ENCODE measurements around the gene TMEM18.

Gene TMEM18

GRCh38 chr2:694174-694573 lies 17.0 kb upstream of the TMEM18 start:
- TF ChIP-seq YY1 (IDR thresholded peaks at IDR 0.05; ENCODE audit: low read depth) = no peak
- no peak for TF ChIP-seq USF1 (IDR thresholded peaks at IDR 0.05)
- no peak for TF ChIP-seq ZBTB7A (IDR thresholded peaks at IDR 0.05; ENCODE audit: low read depth)
- no peak for TF ChIP-seq MAX (IDR thresholded peaks at IDR 0.05)
- TF ChIP-seq EP300 (IDR thresholded peaks at IDR 0.05; ENCODE audit: borderline replicate concordance) = no peak
- TF ChIP-seq TEAD4 (IDR thresholded peaks at IDR 0.05) = no peak
- TF ChIP-seq TAF1 (IDR thresholded peaks at IDR 0.05; ENCODE audit: low read depth) = no peak
- TF ChIP-seq TCF12 (IDR thresholded peaks at IDR 0.05; ENCODE audit: low read depth) = no peak
- no peak for TF ChIP-seq CEBPB (IDR thresholded peaks at IDR 0.05)
- no peak for TF ChIP-seq CREB1 (IDR thresholded peaks at IDR 0.05; ENCODE audit: low read depth)
- TF ChIP-seq, protein P1, sequence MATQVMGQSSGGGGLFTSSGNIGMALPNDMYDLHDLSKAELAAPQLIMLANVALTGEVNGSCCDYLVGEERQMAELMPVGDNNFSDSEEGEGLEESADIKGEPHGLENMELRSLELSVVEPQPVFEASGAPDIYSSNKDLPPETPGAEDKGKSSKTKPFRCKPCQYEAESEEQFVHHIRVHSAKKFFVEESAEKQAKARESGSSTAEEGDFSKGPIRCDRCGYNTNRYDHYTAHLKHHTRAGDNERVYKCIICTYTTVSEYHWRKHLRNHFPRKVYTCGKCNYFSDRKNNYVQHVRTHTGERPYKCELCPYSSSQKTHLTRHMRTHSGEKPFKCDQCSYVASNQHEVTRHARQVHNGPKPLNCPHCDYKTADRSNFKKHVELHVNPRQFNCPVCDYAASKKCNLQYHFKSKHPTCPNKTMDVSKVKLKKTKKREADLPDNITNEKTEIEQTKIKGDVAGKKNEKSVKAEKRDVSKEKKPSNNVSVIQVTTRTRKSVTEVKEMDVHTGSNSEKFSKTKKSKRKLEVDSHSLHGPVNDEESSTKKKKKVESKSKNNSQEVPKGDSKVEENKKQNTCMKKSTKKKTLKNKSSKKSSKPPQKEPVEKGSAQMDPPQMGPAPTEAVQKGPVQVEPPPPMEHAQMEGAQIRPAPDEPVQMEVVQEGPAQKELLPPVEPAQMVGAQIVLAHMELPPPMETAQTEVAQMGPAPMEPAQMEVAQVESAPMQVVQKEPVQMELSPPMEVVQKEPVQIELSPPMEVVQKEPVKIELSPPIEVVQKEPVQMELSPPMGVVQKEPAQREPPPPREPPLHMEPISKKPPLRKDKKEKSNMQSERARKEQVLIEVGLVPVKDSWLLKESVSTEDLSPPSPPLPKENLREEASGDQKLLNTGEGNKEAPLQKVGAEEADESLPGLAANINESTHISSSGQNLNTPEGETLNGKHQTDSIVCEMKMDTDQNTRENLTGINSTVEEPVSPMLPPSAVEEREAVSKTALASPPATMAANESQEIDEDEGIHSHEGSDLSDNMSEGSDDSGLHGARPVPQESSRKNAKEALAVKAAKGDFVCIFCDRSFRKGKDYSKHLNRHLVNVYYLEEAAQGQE (IDR thresholded peaks at IDR 0.05; ENCODE audit: low read depth) = no peak
- TF ChIP-seq RAD21 (IDR thresholded peaks at IDR 0.05; ENCODE audit: low read depth) = no peak
- TF ChIP-seq FOXM1 (IDR thresholded peaks at IDR 0.05; ENCODE audit: borderline replicate concordance, low read depth) = no peak
- no peak for TF ChIP-seq EGR1 (IDR thresholded peaks at IDR 0.05)

- TF ChIP-seq TEAD4 (IDR thresholded peaks at IDR 0.05) = no peak
- TF ChIP-seq, protein P1 (IDR thresholded peaks at IDR 0.05; ENCODE audit: low read depth) = no peak
- no peak for TF ChIP-seq CREB1 (IDR thresholded peaks at IDR 0.05; ENCODE audit: low read depth)
- TF ChIP-seq EP300 (IDR thresholded peaks at IDR 0.05; ENCODE audit: borderline replicate concordance) = no peak
- no peak for TF ChIP-seq FOXM1 (IDR thresholded peaks at IDR 0.05; ENCODE audit: borderline replicate concordance, low read depth)
- TF ChIP-seq CEBPB (IDR thresholded peaks at IDR 0.05) = no peak
These were observed 16.4 kb upstream of the TMEM18 start for GRCh38 chr2:693606-694005.

- TF ChIP-seq NFIC (IDR thresholded peaks at IDR 0.05) (no peak), TAF1 (IDR thresholded peaks at IDR 0.05; ENCODE audit: low read depth) (no peak), CEBPB (IDR thresholded peaks at IDR 0.05) (no peak), USF1 (IDR thresholded peaks at IDR 0.05) (no peak), CREB1 (IDR thresholded peaks at IDR 0.05; ENCODE audit: low read depth) (no peak), EGR1 (IDR thresholded peaks at IDR 0.05) (no peak), TEAD4 (IDR thresholded peaks at IDR 0.05) (no peak), EP300 (IDR thresholded peaks at IDR 0.05; ENCODE audit: borderline replicate concordance) (no peak), TCF12 (IDR thresholded peaks at IDR 0.05; ENCODE audit: low read depth) (no peak)
- TF ChIP-seq, protein P1 (IDR thresholded peaks at IDR 0.05; ENCODE audit: low read depth) = no peak
These were observed 15.6 kb upstream of the TMEM18 start for GRCh38 chr2:692767-693166.

GRCh38 chr2:691821-692761 lies 14.9 kb upstream of the TMEM18 start:
- no peak for TF ChIP-seq RAD21 (IDR thresholded peaks at IDR 0.05; ENCODE audit: low read depth)

GRCh38 chr2:690799-691198 lies 13.6 kb upstream of the TMEM18 start:
- no peak for TF ChIP-seq EGR1 (IDR thresholded peaks at IDR 0.05)
- TF ChIP-seq, protein P1 (IDR thresholded peaks at IDR 0.05; ENCODE audit: low read depth) = no peak
- TF ChIP-seq EP300 (IDR thresholded peaks at IDR 0.05; ENCODE audit: borderline replicate concordance) = no peak
- TF ChIP-seq RAD21 (IDR thresholded peaks at IDR 0.05; ENCODE audit: low read depth) = no peak
- no peak for TF ChIP-seq ZBTB7A (IDR thresholded peaks at IDR 0.05; ENCODE audit: low read depth)
- TF ChIP-seq YY1 (IDR thresholded peaks at IDR 0.05; ENCODE audit: low read depth) = no peak
- no peak for TF ChIP-seq USF1 (IDR thresholded peaks at IDR 0.05)
- no peak for TF ChIP-seq TCF12 (IDR thresholded peaks at IDR 0.05; ENCODE audit: low read depth)
- TF ChIP-seq FOXM1 (IDR thresholded peaks at IDR 0.05; ENCODE audit: borderline replicate concordance, low read depth) = no peak
- TF ChIP-seq MAX (IDR thresholded peaks at IDR 0.05) = no peak
- TF ChIP-seq TAF1 (IDR thresholded peaks at IDR 0.05; ENCODE audit: low read depth) = no peak
- TF ChIP-seq TEAD4 (IDR thresholded peaks at IDR 0.05) = no peak
- no peak for TF ChIP-seq NFIC (IDR thresholded peaks at IDR 0.05)
- no peak for TF ChIP-seq CEBPB (IDR thresholded peaks at IDR 0.05)
- no peak for TF ChIP-seq CREB1 (IDR thresholded peaks at IDR 0.05; ENCODE audit: low read depth)

Measured in Ishikawa (cell line).